Measurements from ENCODE around the gene MRPL49. TPM values are rescaled to one million over a fixed set of nuclear protein-coding genes. Genes with fewer than 3 reads are reported as not detected.

Gene MRPL49
- total and polyA plus RNA-seq, 2 of the 13 experiments (the other 11 are each of a cell fraction or from before 2014, with no cell fraction given): 39.2 to 53.3 TPM

GRCh38 chr11:65147352-65148075, 25.4 kb downstream of the MRPL49 start:
- BruUV-seq (replicated peaks): no TSS peak
- H3K4me1 ChIP-seq (ENCODE audit: insufficient read depth, low read length): peaks cover 40% of the 10 kb centered on the region
- POLR2A ChIA-PET: interaction anchor here (1.3 to 1.8 kb wide), 2 partner anchors 12 to 36 kb away, joined by 3 to 13 read pairs; partner anchors contain the start of gene TM7SF2
- no peaks in the 10 kb centered on the region for H3K27me3 ChIP-seq (ENCODE audit: control insufficient read depth in 1 of 2, insufficient read depth in 2 of 2, low read length in 2 of 2)
- ATAC-seq (no peak), FAIRE-seq (no peak), DNase-seq (ENCODE audit: low spot score) (no peak)
- no peak overlapping the region for H2AFZ ChIP-seq (ENCODE audit: low read length)
- CTCF ChIA-PET (ENCODE audit: low intra/inter-chr PET ratio, low total read pairs): no interaction called here
- TF ChIP-seq POGK (CRISPR knock-in tag; conservative IDR thresholded peaks at IDR 0.05): no peak
- no peak for TF ChIP-seq JUND (CRISPR knock-in tag; IDR thresholded peaks at IDR 0.05)
- TF ChIP-seq CBX1 (IDR thresholded peaks at IDR 0.05; ENCODE audit: low read depth): no peak
- TF ChIP-seq ZNF343 (CRISPR knock-in tag; IDR thresholded peaks at IDR 0.05): no peak
- no peak for TF ChIP-seq ZFP82 (CRISPR knock-in tag; IDR thresholded peaks at IDR 0.05; ENCODE audit: borderline replicate concordance)
- TF ChIP-seq ZNF432 (CRISPR knock-in tag; IDR thresholded peaks at IDR 0.05; ENCODE audit: borderline replicate concordance): no peak
- no peak for TF ChIP-seq PBX2 (CRISPR knock-in tag; IDR thresholded peaks at IDR 0.05)
- no peak overlapping the region for H3K4me2 ChIP-seq (ENCODE audit: low read depth, low read length)
- no peak overlapping the region for H3K4me3 ChIP-seq (replicated peaks in 1 of 3; ENCODE audit: insufficient read depth in 1 of 3, low read depth in 2 of 3, low read length in 3 of 3)
- no peak overlapping the region for H3K27ac ChIP-seq (ENCODE audit: extremely low read length, insufficient read depth, low read length)
- no peaks in the 10 kb centered on the region for H4K20me1 ChIP-seq (ENCODE audit: insufficient read depth, low read length)
- H3K36me3 ChIP-seq (replicated peaks in 1 of 2; ENCODE audit: control insufficient read depth in 1 of 2, insufficient read depth in 2 of 2, low read length in 2 of 2): no peaks in the 10 kb centered on the region
- 15% methylated on average over 2 of the region's 2 CpGs for WGBS (ENCODE audit: low lambda C conversion rate)
- in situ Hi-C loops (cut with HindIII; ENCODE audit: extremely low pct_ligation_motif_present, low pct_unique_long_range_greater_than_20kb): no loop called here
- intact Hi-C loops (cut with micrococcal nuclease; ENCODE audit: unreplicated experiment): no loop called here
- peaks cover 5% of the 10 kb centered on the region; the same call in 1 of the 2 replicates for H3K9me3 ChIP-seq (ENCODE audit: low read length)
- no peaks in the 10 kb centered on the region for H3K79me2 ChIP-seq (ENCODE audit: insufficient read depth, low read length)
- no peak overlapping the region for H3K9ac ChIP-seq (ENCODE audit: insufficient read depth, low read depth, low read length)

All from HepG2 (cell line).